Measurements from ENCODE around the gene ZNF738.
"Not testable (repeated sequence)": the region's sequence is repeated elsewhere in the genome, so short reads cannot be mapped to it uniquely, and the experiment has no call there.

Gene ZNF738

DNA sequence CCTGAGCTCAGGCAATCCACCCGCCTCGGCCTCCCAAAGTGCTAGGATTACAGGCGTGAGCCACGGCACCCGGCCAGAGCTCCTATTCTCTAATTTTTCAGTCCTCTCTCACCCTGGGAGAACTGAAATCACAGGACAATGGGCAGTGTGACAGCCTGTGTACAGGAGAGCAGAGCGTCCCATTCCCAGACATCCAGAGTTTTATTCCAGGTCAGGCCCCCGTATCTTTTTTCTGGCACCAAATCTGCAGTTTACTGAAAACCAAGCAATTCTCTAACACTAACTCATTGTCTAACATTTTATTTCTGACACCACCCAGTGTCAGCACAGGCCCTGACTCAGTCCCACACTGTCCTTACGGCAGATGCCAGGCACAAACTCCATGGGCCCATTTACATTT is 36.3 kb upstream of the ZNF738 start:
- TF ChIP-seq, protein P1, sequence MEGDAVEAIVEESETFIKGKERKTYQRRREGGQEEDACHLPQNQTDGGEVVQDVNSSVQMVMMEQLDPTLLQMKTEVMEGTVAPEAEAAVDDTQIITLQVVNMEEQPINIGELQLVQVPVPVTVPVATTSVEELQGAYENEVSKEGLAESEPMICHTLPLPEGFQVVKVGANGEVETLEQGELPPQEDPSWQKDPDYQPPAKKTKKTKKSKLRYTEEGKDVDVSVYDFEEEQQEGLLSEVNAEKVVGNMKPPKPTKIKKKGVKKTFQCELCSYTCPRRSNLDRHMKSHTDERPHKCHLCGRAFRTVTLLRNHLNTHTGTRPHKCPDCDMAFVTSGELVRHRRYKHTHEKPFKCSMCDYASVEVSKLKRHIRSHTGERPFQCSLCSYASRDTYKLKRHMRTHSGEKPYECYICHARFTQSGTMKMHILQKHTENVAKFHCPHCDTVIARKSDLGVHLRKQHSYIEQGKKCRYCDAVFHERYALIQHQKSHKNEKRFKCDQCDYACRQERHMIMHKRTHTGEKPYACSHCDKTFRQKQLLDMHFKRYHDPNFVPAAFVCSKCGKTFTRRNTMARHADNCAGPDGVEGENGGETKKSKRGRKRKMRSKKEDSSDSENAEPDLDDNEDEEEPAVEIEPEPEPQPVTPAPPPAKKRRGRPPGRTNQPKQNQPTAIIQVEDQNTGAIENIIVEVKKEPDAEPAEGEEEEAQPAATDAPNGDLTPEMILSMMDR (IDR thresholded peaks at IDR 0.05; ENCODE audit: low read depth, low read length) = no peak
- DNase-seq = no peak
- Histone ChIP-seq H3K4me1 (no peaks in the 10 kb centered on the region), H3K9me3 (peaks cover 5% of the 10 kb centered on the region; the same call in 1 of the 2 replicates), H3K36me3 (peaks cover 14% of the 10 kb centered on the region), H3K27me3 (no peaks in the 10 kb centered on the region), H3K4me3 (ENCODE audit: low read depth, low read length) (no peak overlapping the region)

DNA sequence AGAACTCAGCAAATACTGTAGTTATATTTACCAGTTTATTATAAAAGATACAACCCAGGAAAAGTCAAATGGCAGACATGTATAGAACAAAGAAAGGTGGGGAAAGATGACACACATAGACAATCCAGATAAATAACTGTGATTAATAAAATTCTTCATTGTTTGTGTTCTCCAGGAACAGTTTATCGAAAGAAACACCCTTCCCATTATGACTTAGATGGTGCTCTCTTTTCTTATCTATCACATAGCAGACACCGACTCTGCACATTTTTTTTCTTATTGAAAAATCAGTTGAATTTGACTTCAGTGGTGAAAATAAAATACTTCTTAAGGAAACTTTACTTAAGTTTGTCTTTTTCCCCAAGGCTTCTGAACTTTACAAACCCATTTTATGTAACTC is 35.8 kb upstream of the ZNF738 start:
- TF ChIP-seq, protein P1 (IDR thresholded peaks at IDR 0.05; ENCODE audit: low read depth, low read length) = no peak
- no peak overlapping the region for H3K4me3 ChIP-seq (ENCODE audit: low read depth, low read length)
- H3K36me3 ChIP-seq = peaks cover 14% of the 10 kb centered on the region
- H3K4me1 ChIP-seq = no peaks in the 10 kb centered on the region
- H3K9me3 ChIP-seq = peaks cover 5% of the 10 kb centered on the region; the same call in 1 of the 2 replicates
- no peak for DNase-seq
- H3K27me3 ChIP-seq = no peaks in the 10 kb centered on the region

DNA sequence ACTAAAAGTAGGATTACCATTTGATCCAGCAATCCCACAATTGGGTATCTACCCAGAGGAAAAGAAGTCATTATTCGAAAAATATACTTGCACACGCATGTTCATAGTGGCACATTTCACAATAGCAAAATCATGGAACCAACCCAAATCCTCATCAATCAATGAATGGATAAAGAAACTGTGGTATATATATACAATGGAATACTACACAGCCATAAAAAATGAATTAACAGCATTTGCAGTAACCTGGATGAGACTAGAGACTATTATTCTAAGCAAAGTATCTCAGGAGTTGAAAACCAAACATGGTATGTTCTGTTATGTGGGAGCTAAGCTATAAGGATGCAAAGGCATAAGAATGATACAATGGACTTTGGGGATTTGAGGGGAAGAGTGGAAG is 32.6 kb upstream of the ZNF738 start:
- Histone ChIP-seq H3K27me3 (no peaks in the 10 kb centered on the region), H3K9me3 (peaks cover 5% of the 10 kb centered on the region; the same call in 1 of the 2 replicates), H3K36me3 (peaks cover 11% of the 10 kb centered on the region), H3K4me3 (ENCODE audit: low read depth, low read length) (no peak overlapping the region), H3K4me1 (no peaks in the 10 kb centered on the region)
- no peak for DNase-seq
- TF ChIP-seq, protein P1 (IDR thresholded peaks at IDR 0.05; ENCODE audit: low read depth, low read length) = no peak

DNA sequence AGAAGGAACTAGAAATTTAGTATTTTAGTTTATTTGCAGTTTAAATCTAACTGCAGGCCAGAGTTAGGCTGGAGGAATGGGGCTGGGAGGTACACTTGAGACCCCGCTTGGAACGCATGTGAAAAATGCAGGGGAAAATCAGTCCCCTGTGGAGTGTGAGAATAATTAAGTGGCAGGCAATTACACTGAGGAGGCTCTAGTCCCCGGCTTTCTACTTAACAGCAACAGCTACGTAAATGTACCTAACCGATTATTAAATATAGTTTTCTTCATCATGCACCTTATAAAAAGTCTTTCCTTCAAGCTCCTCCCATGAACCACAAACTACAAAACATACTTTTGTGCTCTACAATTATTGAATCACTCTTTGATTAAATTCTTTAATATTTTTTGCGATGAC is 30.4 kb upstream of the ZNF738 start:
- peak overlapping the region; percentile 81 for H3K4me3 ChIP-seq (ENCODE audit: low read depth, low read length)
- H3K36me3 ChIP-seq = peaks cover 11% of the 10 kb centered on the region
- no peaks in the 10 kb centered on the region for H3K4me1 ChIP-seq
- no peaks in the 10 kb centered on the region for H3K27me3 ChIP-seq
- no peak for DNase-seq
- peaks cover 5% of the 10 kb centered on the region; the same call in 1 of the 2 replicates for H3K9me3 ChIP-seq
- TF ChIP-seq, protein P1 (IDR thresholded peaks at IDR 0.05; ENCODE audit: low read depth, low read length) = no peak

DNA sequence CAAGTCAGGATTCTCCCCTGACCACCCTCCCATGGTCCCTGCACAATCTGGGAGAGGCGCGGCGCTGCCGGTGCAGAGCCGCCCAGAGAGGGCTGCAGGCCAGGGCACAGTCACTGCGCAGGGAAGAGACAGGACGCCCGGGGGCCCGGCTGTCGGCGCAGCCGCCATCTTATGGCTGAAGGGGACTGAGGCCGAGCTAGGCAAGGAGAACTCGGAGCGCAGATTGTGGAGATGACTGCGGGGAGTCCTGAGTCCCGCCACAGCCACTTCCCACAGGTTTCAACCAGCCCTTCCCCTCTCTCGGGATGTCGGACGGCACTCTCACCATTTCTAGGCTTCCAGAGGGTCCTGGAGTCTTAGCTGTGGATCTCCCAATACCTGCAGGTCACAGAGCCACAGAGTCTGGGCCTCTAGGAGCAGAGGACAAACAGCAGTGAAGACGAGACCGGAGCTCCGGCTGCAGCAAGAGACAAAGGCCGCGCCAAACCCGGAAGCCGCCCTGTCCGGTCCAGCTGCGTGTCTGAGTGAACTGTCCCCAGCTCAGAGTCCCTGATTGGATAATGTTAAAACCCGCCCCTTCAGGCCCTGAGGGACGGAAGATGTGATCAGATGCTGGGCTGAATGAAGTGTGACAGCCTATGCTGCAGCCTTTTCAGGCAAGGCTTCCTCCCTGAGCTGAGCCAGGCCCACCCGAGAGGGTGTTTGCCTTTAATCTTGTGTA is 29.8 kb upstream of the ZNF738 start, which contains the start of gene ZNF708:
TSS of gene ZNF708 (minus strand) at position 526 of the 721 bp plus-strand sequence. CDS start at position 328, 198 bp downstream.
- Histone ChIP-seq H3K4me3 (ENCODE audit: low read depth, low read length) (peak within 1 kb of the TSS; percentile 81), H3K4me1 (no peaks in the 10 kb centered on the region), H3K9me3 (peaks cover 5% of the 10 kb centered on the region; the same call in 1 of the 2 replicates), H3K36me3 (peaks cover 11% of the 10 kb centered on the region), H3K27me3 (no peaks in the 10 kb centered on the region)
- TF ChIP-seq, protein P1 (IDR thresholded peaks at IDR 0.05; ENCODE audit: low read depth, low read length) = no peak
- peak; percentile 91 for DNase-seq

DNA sequence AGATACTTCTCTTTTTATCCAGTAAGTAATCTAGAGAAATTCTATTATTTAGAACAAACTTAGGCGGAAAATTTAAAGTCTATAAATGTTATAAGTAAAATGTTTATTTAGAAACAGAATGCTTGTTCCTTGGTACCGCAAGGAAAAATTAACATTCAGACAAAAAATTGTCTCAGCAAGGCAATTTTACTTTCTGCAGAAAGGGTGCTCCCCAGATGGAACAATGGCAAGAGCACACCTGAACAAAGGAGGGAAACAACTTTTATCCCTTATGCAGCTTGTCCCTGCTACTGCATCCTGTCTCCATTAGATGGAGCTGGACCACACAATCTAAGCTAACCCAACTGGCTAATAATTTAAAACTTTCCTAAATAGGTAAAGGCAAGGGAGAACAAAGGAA is 23.1 kb upstream of the ZNF738 start:
- TF ChIP-seq, protein P1 (IDR thresholded peaks at IDR 0.05; ENCODE audit: low read depth, low read length) = peak; percentile 24; the same call in 1 of the 2 replicates

DNA sequence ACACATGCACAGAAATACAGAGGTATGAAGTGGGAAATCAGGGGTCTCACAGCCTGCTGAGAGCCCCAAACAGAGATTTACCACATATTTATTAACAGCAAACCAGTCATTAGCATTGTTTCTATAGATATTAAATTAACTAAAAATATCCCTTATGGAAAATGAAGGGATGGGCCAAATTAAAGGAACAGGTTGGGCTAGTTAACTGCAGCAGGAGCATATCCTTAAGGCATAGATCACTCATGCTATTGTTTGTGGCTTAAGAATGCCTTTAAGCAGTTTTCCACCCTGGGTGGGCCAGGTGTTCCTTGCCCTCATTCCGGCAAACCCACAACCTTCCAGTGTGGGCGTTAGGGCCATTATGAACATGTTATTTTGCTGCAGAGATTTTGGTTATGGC is 14.0 kb upstream of the ZNF738 start:
- not testable (repeated sequence) for H3K36me3 ChIP-seq; H3K27me3 ChIP-seq; H3K4me1 ChIP-seq; H3K4me3 ChIP-seq (ENCODE audit: low read depth, low read length); DNase-seq; H3K9me3 ChIP-seq

More for the DNA sequence above, 23.1 kb upstream of the ZNF738 start:
- Histone ChIP-seq H3K4me1 (no peaks in the 10 kb centered on the region), H3K36me3 (no peaks in the 10 kb centered on the region), H3K4me3 (ENCODE audit: low read depth, low read length) (no peak overlapping the region), H3K9me3 (peaks cover 4% of the 10 kb centered on the region; the same call in 1 of the 2 replicates), H3K27me3 (no peaks in the 10 kb centered on the region)
- DNase-seq = no peak

Data from BE2C (cell line).